Activated B cell treated with CpG ODN at 0.5 μM for 24 hours (primary cell): ENCODE data around the gene WDR59. TPM values are rescaled to one million over a fixed set of nuclear protein-coding genes. Genes with fewer than 3 reads are reported as not detected.

ENCODE experiments used
- ATAC-seq: fragments of 200-7000 bp; cut with Tn5 transposase; one replicate; pipeline ENCODE4 v1.10.0; 2021; ENCODE audit warnings: low read depth, mild to moderate bottlenecking, moderate library complexity
- CTCF ChIA-PET: fragments of 350-600 bp; sonication (Branson Sonifier 250); formaldehyde crosslinking; loops from one replicate; lab custom pipeline; 2021; ENCODE audit warnings: antibody characterized with exemption; lab: Charles Lee
- POLR2A ChIA-PET: fragments of 350-600 bp; sonication (Branson Sonifier 250); formaldehyde crosslinking; loops from one replicate; lab custom pipeline; 2021; ENCODE audit warnings: antibody characterized with exemption; lab: Charles Lee
- DNase-seq: peaks from one replicate; pipeline ENCODE4 v3.0.0; 2022
- H3K27ac Mint-ChIP-seq: one replicate; pipeline ENCODE4 v1.8.0; 2020; ENCODE audit warnings: mixed read lengths
- H3K27me3 Mint-ChIP-seq: one replicate; pipeline ENCODE4 v1.8.0; 2021; ENCODE audit warnings: mixed read lengths
- H3K36me3 Mint-ChIP-seq: one replicate; pipeline ENCODE4 v1.8.0; 2021; ENCODE audit warnings: low read depth, mixed read lengths
- H3K4me1 Mint-ChIP-seq: one replicate; pipeline ENCODE4 v1.8.0; 2021; ENCODE audit warnings: mixed read lengths
- H3K4me3 Mint-ChIP-seq: one replicate; pipeline ENCODE4 v1.8.0; 2020; ENCODE audit warnings: mild to moderate bottlenecking, mixed read lengths
- H3K9me3 Mint-ChIP-seq: one replicate; pipeline ENCODE4 v1.8.0; 2020; ENCODE audit warnings: mixed read lengths
- CTCF ChIP-seq: fragments of 200-600 bp; IDR thresholded peaks from one replicate; pipeline ENCODE4 v1.8.0; 2022; ENCODE audit warnings: antibody characterized with exemption, mild to moderate bottlenecking
- intact Hi-C: fragments of 100-400 bp; cut with micrococcal nuclease; formaldehyde crosslinking; loops from one replicate; pipeline ENCODE4 v1.15.1; 2024
- total RNA-seq: library from RNA; stranded (reverse); gene quantifications from 2 replicates; pipeline ENCODE4 v1.2.3, GENCODE V29; 2022

Gene WDR59
- total RNA-seq, 1 donor from 2014 or later, result 93.3 TPM

GRCh38 chr16:75024182-75024581, 39.3 kb upstream of the WDR59 start:
- CTCF ChIA-PET, result no interaction called here
- Mint-ChIP-seq H3K9me3 (peaks cover 15% of the 10 kb centered on the region), H3K27me3 (peaks cover 2% of the 10 kb centered on the region), H3K27ac (no peak overlapping the region), H3K36me3 (peaks cover 7% of the 10 kb centered on the region), H3K4me1 (peaks cover 8% of the 10 kb centered on the region), H3K4me3 (no peak overlapping the region)
- ATAC-seq, result no peak
- intact Hi-C loops, result no loop called here
- DNase-seq, result no peak
- no peak for TF ChIP-seq CTCF
- POLR2A ChIA-PET, result no interaction called here

- no peak for TF ChIP-seq CTCF
- intact Hi-C loops, result no loop called here
- POLR2A ChIA-PET, result no interaction called here
- Mint-ChIP-seq H3K27ac (no peak overlapping the region), H3K36me3 (peaks cover 7% of the 10 kb centered on the region), H3K27me3 (peaks cover 2% of the 10 kb centered on the region), H3K4me1 (peaks cover 8% of the 10 kb centered on the region), H3K9me3 (peaks cover 15% of the 10 kb centered on the region), H3K4me3 (no peak overlapping the region)
- no peak for ATAC-seq
- no peak for DNase-seq
- CTCF ChIA-PET, result no interaction called here
These were observed 38.1 kb upstream of the WDR59 start for GRCh38 chr16:75023009-75023408.

- TF ChIP-seq CTCF, result no peak
- Mint-ChIP-seq H3K4me3 (no peak overlapping the region), H3K27me3 (peaks cover 2% of the 10 kb centered on the region), H3K36me3 (peaks cover 7% of the 10 kb centered on the region), H3K27ac (no peak overlapping the region), H3K4me1 (peaks cover 8% of the 10 kb centered on the region), H3K9me3 (peaks cover 15% of the 10 kb centered on the region)
- ChIA-PET POLR2A (no interaction called here), CTCF (no interaction called here)
- DNase-seq (no peak), ATAC-seq (no peak)
- intact Hi-C loops, result no loop called here
These were observed 37.6 kb upstream of the WDR59 start for GRCh38 chr16:75022567-75022966.

- ChIA-PET POLR2A (no interaction called here), CTCF (no interaction called here)
- H3K27me3 Mint-ChIP-seq, result peaks cover 2% of the 10 kb centered on the region
- intact Hi-C loops, result no loop called here
- no peak overlapping the region for H3K4me3 Mint-ChIP-seq
- no peak for TF ChIP-seq CTCF
- H3K27ac Mint-ChIP-seq, result no peak overlapping the region
- ATAC-seq (no peak), DNase-seq (no peak)
- peaks cover 15% of the 10 kb centered on the region for H3K9me3 Mint-ChIP-seq
- peaks cover 7% of the 10 kb centered on the region for H3K36me3 Mint-ChIP-seq
- H3K4me1 Mint-ChIP-seq, result peaks cover 8% of the 10 kb centered on the region
These were observed 36.5 kb upstream of the WDR59 start for GRCh38 chr16:75021410-75021809.

- no peak overlapping the region for H3K27ac Mint-ChIP-seq
- H3K9me3 Mint-ChIP-seq, result peaks cover 15% of the 10 kb centered on the region
- no peak overlapping the region for H3K4me3 Mint-ChIP-seq
- no peak for TF ChIP-seq CTCF
- intact Hi-C loops, result no loop called here
- ATAC-seq (no peak), DNase-seq (no peak)
- peaks cover 7% of the 10 kb centered on the region for H3K36me3 Mint-ChIP-seq
- CTCF ChIA-PET, result no interaction called here
- POLR2A ChIA-PET, result interaction anchor here (0.6 kb wide), 1 partner anchor 197 kb away, joined by 9 read pairs; no protein-coding TSS in a partner anchor
- H3K4me1 Mint-ChIP-seq, result peaks cover 6% of the 10 kb centered on the region
- H3K27me3 Mint-ChIP-seq, result peaks cover 2% of the 10 kb centered on the region
These were observed 34.7 kb upstream of the WDR59 start for GRCh38 chr16:75019586-75019985.
